ENCODE data around the gene CCDC174.

Gene CCDC174

DNA sequence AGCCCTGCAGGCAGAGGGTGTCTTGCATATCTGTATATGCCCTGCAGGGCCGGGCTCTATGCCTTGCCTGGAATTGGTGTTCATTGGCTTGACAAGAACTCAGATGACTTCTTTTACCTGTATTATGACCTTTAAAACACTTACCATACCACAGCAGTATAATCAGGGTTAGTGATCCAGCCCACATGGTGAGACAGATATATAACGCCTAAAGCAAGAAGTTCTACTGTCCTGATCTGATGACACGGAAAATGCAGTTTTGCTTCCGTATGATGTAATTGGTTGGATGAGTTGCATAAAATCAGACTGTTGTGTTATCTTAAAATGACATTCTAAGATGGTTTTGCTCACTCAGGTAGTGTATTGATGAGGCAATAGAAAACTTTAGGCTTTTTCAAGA lies 9.4 kb downstream of the CCDC174 start:
- H3K4me2 ChIP-seq (ENCODE audit: insufficient read depth, low read length, poor library complexity, severe bottlenecking) = no peak overlapping the region
- no peak overlapping the region for H3K4me3 ChIP-seq (ENCODE audit: low read length in 2 of 2)
- H3K4ac ChIP-seq (ENCODE audit: low read length) = no peak overlapping the region
- H3K79me1 ChIP-seq (ENCODE audit: low read depth, low read length) = no peaks in the 10 kb centered on the region
- no peaks in the 10 kb centered on the region for H3K27me3 ChIP-seq (ENCODE audit: control insufficient read depth in 3 of 3, insufficient read depth in 3 of 3, low read depth in 1 of 3, low read length in 3 of 3)
- no peak for DNase-seq (ENCODE audit: low spot score)
- H3K23ac ChIP-seq (ENCODE audit: low read depth, low read length, poor library complexity) = no peak overlapping the region
- H2BK12ac ChIP-seq (ENCODE audit: low read length) = no peak overlapping the region
- WGBS, 2 donors (ENCODE audit: extremely low coverage in 2 of 2, insufficient read length in 2 of 2, insufficient replicate concordance in 1 of 2) = no CpG with 5 or more reads among the region's 4 CpGs
- no peak overlapping the region for H4K8ac ChIP-seq (ENCODE audit: low read depth, low read length)
- no peaks in the 10 kb centered on the region for H3K4me1 ChIP-seq (ENCODE audit: control insufficient read depth in 2 of 2, insufficient read depth in 1 of 2, low read depth in 1 of 2, low read length in 2 of 2)
- H3K27ac ChIP-seq (replicated peaks; ENCODE audit: low read length) = no peak overlapping the region
- no peak overlapping the region for H3K18ac ChIP-seq (ENCODE audit: low read length)
- no peak overlapping the region for H2BK120ac ChIP-seq (ENCODE audit: low read depth, low read length)
- no peaks in the 10 kb centered on the region for H3K9me3 ChIP-seq (replicated peaks in 1 of 2; ENCODE audit: control insufficient read depth in 2 of 2, insufficient read depth in 1 of 2, low read depth in 1 of 2, low read length in 2 of 2)
- H2BK5ac ChIP-seq (ENCODE audit: low read length) = no peak overlapping the region
- peaks cover 38 to 98% of the 10 kb centered on the region in 2 donors for H3K36me3 ChIP-seq (replicated peaks in 1 of 2; ENCODE audit: control insufficient read depth in 2 of 2, insufficient read depth in 2 of 2, low read length in 2 of 2)
- no peak overlapping the region for H4K91ac ChIP-seq (ENCODE audit: low read depth, low read length, poor library complexity)
- H3K14ac ChIP-seq (ENCODE audit: low read length) = no peak overlapping the region
- H2AFZ ChIP-seq (ENCODE audit: low read length) = no peak overlapping the region
- H2BK15ac ChIP-seq (ENCODE audit: low read length) = no peak overlapping the region
- H3K9ac ChIP-seq (ENCODE audit: low read depth, low read length, poor library complexity) = no peak overlapping the region
- H2AK5ac ChIP-seq (ENCODE audit: low read depth, low read length) = no peak overlapping the region

DNA sequence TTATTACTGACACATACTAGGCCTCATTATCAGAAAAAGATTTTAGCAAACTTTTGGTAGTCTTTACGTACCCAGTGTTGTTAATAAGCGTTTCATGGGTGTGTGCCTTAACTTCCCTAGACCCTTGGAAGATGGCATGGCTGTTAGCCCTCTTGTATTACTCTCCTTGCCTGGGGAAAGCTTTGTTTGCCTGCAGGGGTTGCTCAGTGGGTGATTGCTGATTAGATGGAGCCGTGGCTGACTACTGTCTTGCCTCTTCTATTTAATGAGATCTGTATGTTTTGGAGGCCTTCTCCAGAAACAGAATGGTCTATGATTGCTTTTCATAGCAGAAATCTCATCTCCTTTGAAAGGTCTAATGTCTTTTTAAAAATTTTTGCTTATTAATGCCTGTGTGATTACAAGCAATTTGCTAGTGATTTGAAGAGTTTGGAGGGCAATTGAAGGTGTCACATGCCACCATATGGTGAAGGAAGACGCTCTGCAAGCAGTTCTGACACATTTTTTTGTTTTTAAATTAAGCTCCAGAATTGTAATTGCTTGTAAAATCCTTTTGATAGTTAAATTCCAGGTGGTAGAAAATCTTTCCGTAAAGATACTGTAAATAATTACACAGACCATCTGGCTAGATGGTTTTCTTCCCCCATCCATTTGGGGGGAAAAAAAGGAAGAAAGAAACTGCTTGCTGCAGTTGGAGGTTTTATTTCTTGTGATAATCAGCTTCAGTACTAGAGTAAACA lies 12.0 kb downstream of the CCDC174 start:
- Histone ChIP-seq H3K4me2 (ENCODE audit: insufficient read depth, low read length, poor library complexity, severe bottlenecking) (no peak overlapping the region), H3K36me3 (replicated peaks in 1 of 2; ENCODE audit: control insufficient read depth in 2 of 2, insufficient read depth in 2 of 2, low read length in 2 of 2) (peaks cover 31 to 98% of the 10 kb centered on the region in 2 donors), H3K4ac (ENCODE audit: low read length) (no peak overlapping the region), H3K27me3 (ENCODE audit: control insufficient read depth in 3 of 3, insufficient read depth in 3 of 3, low read depth in 1 of 3, low read length in 3 of 3) (no peaks in the 10 kb centered on the region), H2BK12ac (ENCODE audit: low read length) (no peak overlapping the region), H4K91ac (ENCODE audit: low read depth, low read length, poor library complexity) (no peak overlapping the region), H3K9ac (ENCODE audit: low read depth, low read length, poor library complexity) (no peak overlapping the region), H3K18ac (ENCODE audit: low read length) (no peak overlapping the region), H3K4me1 (ENCODE audit: control insufficient read depth in 2 of 2, insufficient read depth in 1 of 2, low read depth in 1 of 2, low read length in 2 of 2) (no peaks in the 10 kb centered on the region), H2AK5ac (ENCODE audit: low read depth, low read length) (no peak overlapping the region), H4K8ac (ENCODE audit: low read depth, low read length) (no peak overlapping the region), H3K14ac (ENCODE audit: low read length) (no peak overlapping the region), H2BK5ac (ENCODE audit: low read length) (no peak overlapping the region), H2BK120ac (ENCODE audit: low read depth, low read length) (no peak overlapping the region), H3K79me1 (ENCODE audit: low read depth, low read length) (no peaks in the 10 kb centered on the region), H3K4me3 (ENCODE audit: low read length in 2 of 2) (no peak overlapping the region), H3K9me3 (replicated peaks in 1 of 2; ENCODE audit: control insufficient read depth in 2 of 2, insufficient read depth in 1 of 2, low read depth in 1 of 2, low read length in 2 of 2) (no peaks in the 10 kb centered on the region), H3K27ac (replicated peaks; ENCODE audit: low read length) (no peak overlapping the region), H3K23ac (ENCODE audit: low read depth, low read length, poor library complexity) (no peak overlapping the region), H2BK15ac (ENCODE audit: low read length) (no peak overlapping the region), H2AFZ (ENCODE audit: low read length) (no peak overlapping the region)
- no CpG with 5 or more reads among the region's 5 CpGs for WGBS, 2 donors (ENCODE audit: extremely low coverage in 2 of 2, insufficient read length in 2 of 2, insufficient replicate concordance in 1 of 2)
- no peak for DNase-seq (ENCODE audit: low spot score)

DNA sequence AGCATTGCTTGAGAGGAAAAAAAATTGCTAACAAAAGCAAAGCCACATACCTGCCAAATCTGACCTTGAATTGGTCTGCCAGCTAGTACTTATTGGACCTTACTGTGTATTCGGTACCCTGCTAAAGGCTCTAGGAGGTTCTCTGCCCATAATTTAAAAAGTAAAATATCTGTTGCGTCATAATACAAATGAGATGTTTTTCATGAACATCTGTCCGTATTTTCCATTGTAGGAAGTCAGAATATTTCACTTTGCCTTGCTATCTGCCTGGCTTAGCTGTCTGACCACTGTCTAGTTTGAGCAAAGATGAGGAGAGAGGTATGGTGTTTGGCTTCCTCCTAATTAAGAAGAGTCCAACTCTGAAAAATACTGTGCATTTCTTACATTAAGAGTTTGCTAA lies 12.6 kb downstream of the CCDC174 start:
- no peak overlapping the region for H3K27ac ChIP-seq (replicated peaks; ENCODE audit: low read length)
- no peak overlapping the region for H4K8ac ChIP-seq (ENCODE audit: low read depth, low read length)
- H3K79me1 ChIP-seq (ENCODE audit: low read depth, low read length) = no peaks in the 10 kb centered on the region
- H3K18ac ChIP-seq (ENCODE audit: low read length) = no peak overlapping the region
- H3K36me3 ChIP-seq (replicated peaks in 1 of 2; ENCODE audit: control insufficient read depth in 2 of 2, insufficient read depth in 2 of 2, low read length in 2 of 2) = peaks cover 33 to 98% of the 10 kb centered on the region in 2 donors
- H3K9me3 ChIP-seq (replicated peaks in 1 of 2; ENCODE audit: control insufficient read depth in 2 of 2, insufficient read depth in 1 of 2, low read depth in 1 of 2, low read length in 2 of 2) = no peaks in the 10 kb centered on the region
- no peak overlapping the region for H4K91ac ChIP-seq (ENCODE audit: low read depth, low read length, poor library complexity)
- no peak overlapping the region for H2AK5ac ChIP-seq (ENCODE audit: low read depth, low read length)
- no peak overlapping the region for H2BK120ac ChIP-seq (ENCODE audit: low read depth, low read length)
- WGBS, 2 donors (ENCODE audit: extremely low coverage in 2 of 2, insufficient read length in 2 of 2, insufficient replicate concordance in 1 of 2) = no CpG with 5 or more reads among the region's 3 CpGs
- no peak overlapping the region for H3K9ac ChIP-seq (ENCODE audit: low read depth, low read length, poor library complexity)
- H2BK15ac ChIP-seq (ENCODE audit: low read length) = no peak overlapping the region
- no peak overlapping the region for H3K4me3 ChIP-seq (ENCODE audit: low read length in 2 of 2)
- no peak for DNase-seq (ENCODE audit: low spot score)
- H3K27me3 ChIP-seq (ENCODE audit: control insufficient read depth in 3 of 3, insufficient read depth in 3 of 3, low read depth in 1 of 3, low read length in 3 of 3) = no peaks in the 10 kb centered on the region
- no peak overlapping the region for H3K23ac ChIP-seq (ENCODE audit: low read depth, low read length, poor library complexity)
- no peak overlapping the region for H2AFZ ChIP-seq (ENCODE audit: low read length)
- H3K4ac ChIP-seq (ENCODE audit: low read length) = no peak overlapping the region
- H2BK5ac ChIP-seq (ENCODE audit: low read length) = no peak overlapping the region
- no peak overlapping the region for H3K4me2 ChIP-seq (ENCODE audit: insufficient read depth, low read length, poor library complexity, severe bottlenecking)
- no peak overlapping the region for H3K14ac ChIP-seq (ENCODE audit: low read length)
- no peak overlapping the region for H2BK12ac ChIP-seq (ENCODE audit: low read length)
- H3K4me1 ChIP-seq (ENCODE audit: control insufficient read depth in 2 of 2, insufficient read depth in 1 of 2, low read depth in 1 of 2, low read length in 2 of 2) = no peaks in the 10 kb centered on the region

DNA sequence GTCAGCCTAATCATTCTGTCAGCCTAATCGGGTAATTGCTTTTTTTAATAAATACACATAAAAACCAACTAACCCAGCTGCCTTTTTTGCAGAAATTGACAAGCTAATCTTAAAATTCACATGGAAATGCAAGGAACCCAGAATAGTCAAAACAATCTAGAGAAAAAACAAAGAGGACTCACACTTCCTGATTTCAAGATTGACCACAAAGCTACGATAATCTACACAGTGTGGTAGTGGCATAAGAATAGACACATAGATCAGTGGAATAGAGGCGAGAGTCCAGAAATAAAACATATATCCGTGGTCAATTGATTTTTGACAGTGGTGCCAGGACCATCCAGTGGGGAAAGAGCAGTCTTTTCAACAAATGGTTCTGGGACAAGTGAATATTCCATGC lies 21.0 kb downstream of the CCDC174 start:
- Histone ChIP-seq H3K4ac (ENCODE audit: low read length) (no peak overlapping the region), H3K4me1 (ENCODE audit: control insufficient read depth in 2 of 2, insufficient read depth in 1 of 2, low read depth in 1 of 2, low read length in 2 of 2) (no peaks in the 10 kb centered on the region)
- no CpG with 5 or more reads among the region's 4 CpGs for WGBS, 2 donors (ENCODE audit: extremely low coverage in 2 of 2, insufficient read length in 2 of 2, insufficient replicate concordance in 1 of 2)

More for the DNA sequence above, 21.0 kb downstream of the CCDC174 start:
- DNase-seq (ENCODE audit: low spot score) = no peak
- H4K8ac ChIP-seq (ENCODE audit: low read depth, low read length) = no peak overlapping the region
- no peak overlapping the region for H3K4me3 ChIP-seq (ENCODE audit: low read length in 2 of 2)
- H3K18ac ChIP-seq (ENCODE audit: low read length) = no peak overlapping the region
- no peak overlapping the region for H3K4me2 ChIP-seq (ENCODE audit: insufficient read depth, low read length, poor library complexity, severe bottlenecking)
- no peak overlapping the region for H4K91ac ChIP-seq (ENCODE audit: low read depth, low read length, poor library complexity)
- H2AFZ ChIP-seq (ENCODE audit: low read length) = no peak overlapping the region
- H3K14ac ChIP-seq (ENCODE audit: low read length) = no peak overlapping the region
- H2BK12ac ChIP-seq (ENCODE audit: low read length) = no peak overlapping the region
- H3K23ac ChIP-seq (ENCODE audit: low read depth, low read length, poor library complexity) = no peak overlapping the region
- H3K27me3 ChIP-seq (ENCODE audit: control insufficient read depth in 3 of 3, insufficient read depth in 3 of 3, low read depth in 1 of 3, low read length in 3 of 3) = no peaks in the 10 kb centered on the region
- H2BK120ac ChIP-seq (ENCODE audit: low read depth, low read length) = no peak overlapping the region
- peaks cover 36 to 61% of the 10 kb centered on the region in 2 donors for H3K36me3 ChIP-seq (replicated peaks in 1 of 2; ENCODE audit: control insufficient read depth in 2 of 2, insufficient read depth in 2 of 2, low read length in 2 of 2)
- H2BK5ac ChIP-seq (ENCODE audit: low read length) = no peak overlapping the region
- H2BK15ac ChIP-seq (ENCODE audit: low read length) = no peak overlapping the region
- H3K27ac ChIP-seq (replicated peaks; ENCODE audit: low read length) = no peak overlapping the region
- H3K9ac ChIP-seq (ENCODE audit: low read depth, low read length, poor library complexity) = no peak overlapping the region
- H3K9me3 ChIP-seq (replicated peaks in 1 of 2; ENCODE audit: control insufficient read depth in 2 of 2, insufficient read depth in 1 of 2, low read depth in 1 of 2, low read length in 2 of 2) = no peaks in the 10 kb centered on the region
- no peaks in the 10 kb centered on the region for H3K79me1 ChIP-seq (ENCODE audit: low read depth, low read length)
- H2AK5ac ChIP-seq (ENCODE audit: low read depth, low read length) = no peak overlapping the region

Measured in neuronal stem cell (in vitro differentiated cells).